Osteocyte (in vitro differentiated cells): ENCODE results near the gene SCN5A. TPM values are rescaled to one million over a fixed set of nuclear protein-coding genes. Genes with fewer than 3 reads are reported as not detected.

Experiments
- DNase-seq: peaks from one replicate; pipeline ENCODE4 v3.0.0; 2021; ENCODE audit warnings: mixed read lengths; ENCODE audit not compliant: unreplicated experiment; ENCODE audit errors: extremely low spot score
- H3K27ac Mint-ChIP-seq: one replicate; pipeline ENCODE4 v1.8.0; 2021; ENCODE audit warnings: mild to moderate bottlenecking, mixed read lengths; ENCODE audit not compliant: unreplicated experiment
- H3K27me3 Mint-ChIP-seq: one replicate; pipeline ENCODE4 v1.8.0; 2021; ENCODE audit warnings: mixed read lengths; ENCODE audit not compliant: unreplicated experiment
- H3K36me3 Mint-ChIP-seq: one replicate; pipeline ENCODE4 v1.8.0; 2021; ENCODE audit warnings: mixed read lengths; ENCODE audit not compliant: unreplicated experiment
- H3K4me1 Mint-ChIP-seq: one replicate; pipeline ENCODE4 v1.8.0; 2021; ENCODE audit warnings: mixed read lengths; ENCODE audit not compliant: unreplicated experiment
- H3K4me3 Mint-ChIP-seq: one replicate; pipeline ENCODE4 v1.8.0; 2021; ENCODE audit warnings: mild to moderate bottlenecking, moderate library complexity, mixed read lengths; ENCODE audit not compliant: unreplicated experiment
- H3K9me3 Mint-ChIP-seq: one replicate; pipeline ENCODE4 v1.8.0; 2021; ENCODE audit warnings: mixed read lengths; ENCODE audit not compliant: unreplicated experiment
- CTCF ChIP-seq: fragments of 200-600 bp; sonication (generic); IDR thresholded peaks from 2 replicates; pipeline ENCODE4 v1.5.0; 2021; ENCODE audit warnings: antibody characterized with exemption, mild to moderate bottlenecking, moderate library complexity
- total RNA-seq: library from RNA; stranded (reverse); gene quantifications from 2 replicates; pipeline ENCODE4 v1.2.1, GENCODE V29; 2021

Gene SCN5A
- total RNA-seq, 1 donor from 2014 or later, result not detected

- Mint-ChIP-seq H3K27ac (no peak overlapping the region), H3K4me3 (no peak overlapping the region), H3K36me3 (peaks cover 38% of the 10 kb centered on the region), H3K4me1 (no peaks in the 10 kb centered on the region), H3K27me3 (no peaks in the 10 kb centered on the region), H3K9me3 (no peaks in the 10 kb centered on the region)
- no peak for DNase-seq
- TF ChIP-seq CTCF, result no peak
Measured at GRCh38 chr3:38509732-38510131, 139.8 kb downstream of the SCN5A start.

- Mint-ChIP-seq H3K4me1 (no peaks in the 10 kb centered on the region), H3K27ac (no peak overlapping the region), H3K27me3 (no peaks in the 10 kb centered on the region), H3K4me3 (no peak overlapping the region), H3K36me3 (peaks cover 35% of the 10 kb centered on the region), H3K9me3 (no peaks in the 10 kb centered on the region)
- no peak for TF ChIP-seq CTCF
- no peak for DNase-seq
Measured at GRCh38 chr3:38507120-38507519, 142.4 kb downstream of the SCN5A start.

GRCh38 chr3:38500688-38501417 lies 148.6 kb downstream of the SCN5A start:
- no peak overlapping the region for H3K27ac Mint-ChIP-seq
- H3K9me3 Mint-ChIP-seq, result no peaks in the 10 kb centered on the region
- TF ChIP-seq CTCF, result no peak
- H3K36me3 Mint-ChIP-seq, result peaks cover 26% of the 10 kb centered on the region
- no peak for DNase-seq
- no peaks in the 10 kb centered on the region for H3K27me3 Mint-ChIP-seq
- no peak overlapping the region for H3K4me3 Mint-ChIP-seq
- H3K4me1 Mint-ChIP-seq, result peaks cover 12% of the 10 kb centered on the region

Other genes starting within 250 kb of the SCN5A start
- gene ACVR2B, start 195.8 kb downstream of the SCN5A start, total RNA-seq, result 9.4 and 10.3 TPM in 2 replicates
- gene EXOG, start 153.3 kb downstream of the SCN5A start, total RNA-seq, result 17.9 and 18.4 TPM in 2 replicates
- not detected in 2 replicates for gene SCN10A, start 166.5 kb upstream of the SCN5A start, total RNA-seq